Keratinocyte (primary cell): ENCODE results near the gene SLN.

ENCODE experiments used
- EZH2 ChIP-seq: IDR thresholded peaks from one replicate; pipeline ENCODE4 v1.6.1; 2012; ENCODE audit warnings: inconsistent platforms, mild to moderate bottlenecking, low read length, moderate library complexity
- TF ChIP-seq, protein P1 (sequence below), 3 experiments: IDR thresholded peaks in 1 of 3; conservative IDR thresholded peaks in 1 of 3; optimal IDR thresholded peaks in 1 of 3; 2 replicates in 2 of 3; 3 replicates in 1 of 3; pipeline versions ENCODE3 to v1.5.1; 2011; ENCODE audit warnings: low read length in 3 of 3, mild to moderate bottlenecking in 3 of 3, moderate library complexity in 2 of 3, control low read depth in 1 of 3, inconsistent platforms in 1 of 3; ENCODE audit not compliant: insufficient read depth in 2 of 3; ENCODE audit errors: extremely low read depth in 1 of 3

DNA sequence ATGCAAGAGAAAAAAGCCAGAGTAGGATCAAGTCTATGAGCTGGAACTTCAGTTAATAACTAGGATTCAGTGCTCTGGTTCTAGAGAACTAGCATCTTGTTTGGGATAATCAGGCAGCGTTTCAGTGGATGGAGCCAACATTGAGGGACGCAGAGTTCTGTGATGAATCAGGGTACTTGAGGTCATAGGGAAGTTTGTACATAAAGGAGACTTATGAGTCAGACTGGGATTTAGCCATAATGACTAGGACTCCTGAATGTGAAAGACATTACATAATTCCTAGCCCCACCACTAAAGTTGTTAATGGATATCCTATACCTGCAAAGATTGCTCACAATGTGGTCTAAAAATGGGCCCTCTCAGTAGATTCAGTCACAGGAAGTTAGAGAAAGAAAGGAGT, 6.8 kb downstream of the SLN start:
- TF ChIP-seq, protein P1, sequence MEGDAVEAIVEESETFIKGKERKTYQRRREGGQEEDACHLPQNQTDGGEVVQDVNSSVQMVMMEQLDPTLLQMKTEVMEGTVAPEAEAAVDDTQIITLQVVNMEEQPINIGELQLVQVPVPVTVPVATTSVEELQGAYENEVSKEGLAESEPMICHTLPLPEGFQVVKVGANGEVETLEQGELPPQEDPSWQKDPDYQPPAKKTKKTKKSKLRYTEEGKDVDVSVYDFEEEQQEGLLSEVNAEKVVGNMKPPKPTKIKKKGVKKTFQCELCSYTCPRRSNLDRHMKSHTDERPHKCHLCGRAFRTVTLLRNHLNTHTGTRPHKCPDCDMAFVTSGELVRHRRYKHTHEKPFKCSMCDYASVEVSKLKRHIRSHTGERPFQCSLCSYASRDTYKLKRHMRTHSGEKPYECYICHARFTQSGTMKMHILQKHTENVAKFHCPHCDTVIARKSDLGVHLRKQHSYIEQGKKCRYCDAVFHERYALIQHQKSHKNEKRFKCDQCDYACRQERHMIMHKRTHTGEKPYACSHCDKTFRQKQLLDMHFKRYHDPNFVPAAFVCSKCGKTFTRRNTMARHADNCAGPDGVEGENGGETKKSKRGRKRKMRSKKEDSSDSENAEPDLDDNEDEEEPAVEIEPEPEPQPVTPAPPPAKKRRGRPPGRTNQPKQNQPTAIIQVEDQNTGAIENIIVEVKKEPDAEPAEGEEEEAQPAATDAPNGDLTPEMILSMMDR (optimal IDR thresholded peaks at IDR 0.05 in 1 of 3, IDR thresholded peaks at IDR 0.05 in 1 of 3, conservative IDR thresholded peaks at IDR 0.05 in 1 of 3; ENCODE audit: extremely low read depth in 1 of 3, insufficient read depth in 2 of 3, low read length in 3 of 3) = no peak
- no peak for TF ChIP-seq EZH2
